K562 (cell line): ENCODE measurements around the gene MGAT4B. TPM values are rescaled to one million over a fixed set of nuclear protein-coding genes. Genes with fewer than 3 reads are reported as not detected.
A peak's percentile ranks its signal among the peaks of the same experiment; 100 is the strongest.

Experiments
- ATF3 ChIP-seq, 2 experiments: fragments of 450-650 bp in 1 of 2; sonication (generic) in 1 of 2; formaldehyde crosslinking in 1 of 2; IDR thresholded peaks in 1 of 2; conservative IDR thresholded peaks in 1 of 2; 2 replicates each; pipeline versions ENCODE4 v1.6.1 to v1.8.1; 2016 to 2023; ENCODE audit warnings: mild to moderate bottlenecking in 2 of 2, moderate library complexity in 2 of 2, inconsistent platforms in 1 of 2, missing genetic modification reagents in 1 of 2
- DLX4 ChIP-seq: fragments of 250-450 bp; sonication (Bioruptor Pico); IDR thresholded peaks from 2 replicates; pipeline ENCODE4 v1.6.1; 2021; ENCODE audit warnings: mild to moderate bottlenecking
- EZH2 ChIP-seq: IDR thresholded peaks from 2 replicates; pipeline ENCODE4 v1.6.1; 2012; ENCODE audit warnings: low read depth, mild to moderate bottlenecking, inconsistent platforms, low read length, borderline replicate concordance
- FOXJ2 ChIP-seq: fragments of 200-800 bp; sonication (Bioruptor generic); IDR thresholded peaks from 2 replicates; pipeline ENCODE4 v1.6.1; 2016; ENCODE audit warnings: missing genetic modification characterization, missing compliant biosample characterization
- GABPB2 ChIP-seq: fragments of 250-450 bp; sonication (Bioruptor Pico); conservative IDR thresholded peaks from 2 replicates; pipeline ENCODE4 v1.5.1; 2021; ENCODE audit warnings: mild to moderate bottlenecking
- NRF1 ChIP-seq, 2 experiments: fragments of 450-650 bp; IDR thresholded peaks in 1 of 2; conservative IDR thresholded peaks in 1 of 2; 2 replicates each; pipeline ENCODE4 v1.6.1; 2014; ENCODE audit warnings: mild to moderate bottlenecking in 2 of 2
- PTBP1 ChIP-seq: fragments of 200-400 bp; formaldehyde crosslinking; IDR thresholded peaks from 2 replicates; pipeline ENCODE4 v1.6.1; 2017; ENCODE audit warnings: low read depth, low read length
- RERE ChIP-seq: sonication (generic); formaldehyde crosslinking; IDR thresholded peaks from 2 replicates; pipeline ENCODE4 v1.8.0; 2023; ENCODE audit warnings: missing genetic modification reagents, mild to moderate bottlenecking, borderline replicate concordance
- SMARCA4 ChIP-seq: fragments of 450-650 bp; IDR thresholded peaks from 2 replicates; pipeline ENCODE4 v1.6.1; 2016
- ZBTB5 ChIP-seq: fragments of 450-650 bp; IDR thresholded peaks from 2 replicates; pipeline ENCODE4 v1.6.1; 2017; ENCODE audit warnings: antibody characterized with exemption
- ZFX ChIP-seq: sonication (generic); formaldehyde crosslinking; IDR thresholded peaks from 2 replicates; pipeline ENCODE4 v1.8.0; 2022; ENCODE audit warnings: mild to moderate bottlenecking, missing genetic modification reagents, moderate library complexity
- ZNF518B ChIP-seq: fragments of 250-450 bp; sonication (Bioruptor Pico); IDR thresholded peaks from 2 replicates; pipeline ENCODE4 v1.5.0; 2021; ENCODE audit warnings: mild to moderate bottlenecking, moderate library complexity
- polyA plus RNA-seq, 8 experiments: library from polyadenylated mRNA; depleted of rRNA in 4 of 8; stranded (reverse) in 5 of 8; unstranded in 3 of 8; fragments of >200 nt; fragmentation: Nextera tagmentation in 2 of 8; fragmentation: Illumina TruSeq in 1 of 8; extraction: Ambion mirVana in 2 of 8; extraction: Trizol in 1 of 8; gene quantifications; 2 replicates each; pipeline versions ENCODE4 v1.2.1 to v1.2.3, GENCODE V29; 2011 to 2014; ENCODE audit warnings: inconsistent platforms in 1 of 8, missing spikeins in 1 of 8
- total RNA-seq, 7 experiments: library from RNA; depleted of rRNA in 6 of 7; stranded (reverse); fragments of >200 nt in 6 of 7; fragmentation: Illumina TruSeq in 2 of 7; extraction: Trizol in 2 of 7; gene quantifications; 2 replicates each; pipeline versions ENCODE4 v1.2.1 to v1.2.3, GENCODE V29; 2011 to 2021; ENCODE audit warnings: low replicate concordance in 1 of 7
- TF ChIP-seq, protein P1 (sequence below), 2 experiments: fragments of 200-800 bp in 1 of 2; sonication (Bioruptor generic) in 1 of 2; sonication (generic) in 1 of 2; formaldehyde crosslinking in 1 of 2; IDR thresholded peaks in 1 of 2; conservative IDR thresholded peaks in 1 of 2; 2 replicates each; pipeline versions ENCODE4 v1.5.0 to v1.6.1; 2016 to 2020; ENCODE audit warnings: missing compliant biosample characterization in 1 of 2, missing genetic modification characterization in 1 of 2, missing genetic modification reagents in 1 of 2

Gene MGAT4B
- total and polyA plus RNA-seq, 9 of the 15 experiments (the other 6 are each of a cell fraction or from before 2014, with no cell fraction given): 0.34 to 133 (median 75.4) TPM

DNA sequence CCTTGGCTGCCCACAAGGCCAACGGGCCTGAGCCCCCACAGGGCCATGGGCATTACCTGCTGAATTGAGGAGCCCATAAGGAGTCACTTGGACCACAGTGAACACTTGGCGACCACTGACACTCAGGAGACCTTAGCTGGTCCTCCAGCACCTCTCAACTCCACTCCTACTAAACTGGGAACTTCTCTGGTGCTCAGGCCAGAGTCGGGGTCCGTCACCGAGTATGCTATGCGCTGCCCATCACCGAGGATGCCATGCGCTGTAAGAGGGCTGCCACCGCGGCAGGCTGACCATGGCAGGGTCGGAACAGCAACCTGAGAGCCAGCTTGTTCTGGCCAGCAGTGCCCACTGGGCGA lies 13.4 kb upstream of the MGAT4B start (continued):
- TF ChIP-seq, protein P1, sequence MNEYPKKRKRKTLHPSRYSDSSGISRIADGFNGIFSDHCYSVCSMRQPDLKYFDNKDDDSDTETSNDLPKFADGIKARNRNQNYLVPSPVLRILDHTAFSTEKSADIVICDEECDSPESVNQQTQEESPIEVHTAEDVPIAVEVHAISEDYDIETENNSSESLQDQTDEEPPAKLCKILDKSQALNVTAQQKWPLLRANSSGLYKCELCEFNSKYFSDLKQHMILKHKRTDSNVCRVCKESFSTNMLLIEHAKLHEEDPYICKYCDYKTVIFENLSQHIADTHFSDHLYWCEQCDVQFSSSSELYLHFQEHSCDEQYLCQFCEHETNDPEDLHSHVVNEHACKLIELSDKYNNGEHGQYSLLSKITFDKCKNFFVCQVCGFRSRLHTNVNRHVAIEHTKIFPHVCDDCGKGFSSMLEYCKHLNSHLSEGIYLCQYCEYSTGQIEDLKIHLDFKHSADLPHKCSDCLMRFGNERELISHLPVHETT (CRISPR knock-in tag; conservative IDR thresholded peaks at IDR 0.05 in 1 of 2, IDR thresholded peaks at IDR 0.05 in 1 of 2): no peak
- no peak for TF ChIP-seq EZH2
- no peak for TF ChIP-seq ZBTB5
- no peak for TF ChIP-seq ZFX
- 0 out of 2 replicates have a peak, but pooled peaks have one; percentile 36 for TF ChIP-seq PTBP1
- no peak for TF ChIP-seq SMARCA4
- TF ChIP-seq FOXJ2: no peak
- TF ChIP-seq NRF1 (conservative IDR thresholded peaks at IDR 0.05 in 1 of 2, IDR thresholded peaks at IDR 0.05 in 1 of 2): no peak
- TF ChIP-seq RERE: no peak
- no peak for TF ChIP-seq ATF3 (IDR thresholded peaks at IDR 0.05)
- TF ChIP-seq ATF3 (CRISPR knock-in tag; conservative IDR thresholded peaks at IDR 0.05): no peak
- no peak for TF ChIP-seq GABPB2 (CRISPR knock-in tag)
- TF ChIP-seq ZNF518B (CRISPR knock-in tag): no peak
- no peak for TF ChIP-seq DLX4 (CRISPR knock-in tag)
